HG03060 (cell line): ENCODE data around the gene ZNRF2.

ENCODE experiments used
- ATAC-seq: cut with Tn5 transposase; IDR thresholded peaks from one replicate; pipeline ENCODE4 v1.9.1; 2021; ENCODE audit warnings: low read depth, moderate number of reproducible peaks; ENCODE audit not compliant: unreplicated experiment

ZNRF2 gene

GRCh38 chr7:30313793-30314192 is 29.4 kb downstream of the ZNRF2 start:
- no peak for ATAC-seq

- ATAC-seq, result no peak
Measured at GRCh38 chr7:30315589-30315988, 31.2 kb downstream of the ZNRF2 start.

- no peak for ATAC-seq
Measured at GRCh38 chr7:30320392-30320791, 36.0 kb downstream of the ZNRF2 start.

- ATAC-seq, result no peak
Measured at GRCh38 chr7:30321089-30321881, 36.9 kb downstream of the ZNRF2 start.

GRCh38 chr7:30321882-30322192 is 37.4 kb downstream of the ZNRF2 start:
- ATAC-seq, result no peak

GRCh38 chr7:30322271-30323005 is 38.0 kb downstream of the ZNRF2 start:
- ATAC-seq, result peak; percentile 42

GRCh38 chr7:30323006-30323355 is 38.6 kb downstream of the ZNRF2 start:
- ATAC-seq, result peak; percentile 38

- no peak for ATAC-seq
Measured at GRCh38 chr7:30327813-30328212, 43.4 kb downstream of the ZNRF2 start.

- no peak for ATAC-seq
Measured at GRCh38 chr7:30328381-30328780, 44.0 kb downstream of the ZNRF2 start.

GRCh38 chr7:30329716-30330115 is 45.3 kb downstream of the ZNRF2 start:
- no peak for ATAC-seq

- peak; percentile 86 for ATAC-seq
Measured at GRCh38 chr7:30330134-30331111, 46.0 kb downstream of the ZNRF2 start.

GRCh38 chr7:30331338-30331737 is 46.9 kb downstream of the ZNRF2 start:
- no peak for ATAC-seq

GRCh38 chr7:30332549-30332948 is 48.2 kb downstream of the ZNRF2 start:
- ATAC-seq, result no peak

GRCh38 chr7:30335763-30336487 is 51.5 kb downstream of the ZNRF2 start:
- ATAC-seq, result no peak

GRCh38 chr7:30344513-30344912 is 60.1 kb downstream of the ZNRF2 start:
- no peak for ATAC-seq

GRCh38 chr7:30347226-30348082 is 63.1 kb downstream of the ZNRF2 start:
- peak; percentile 5 for ATAC-seq

- peak; percentile 60 for ATAC-seq
Measured at GRCh38 chr7:30348083-30348560, 63.7 kb downstream of the ZNRF2 start.

GRCh38 chr7:30349170-30349569 is 64.8 kb downstream of the ZNRF2 start:
- no peak for ATAC-seq

GRCh38 chr7:30349816-30350215 is 65.4 kb downstream of the ZNRF2 start:
- no peak for ATAC-seq
